ENCODE data around the gene GUCY1B1.

DNA sequence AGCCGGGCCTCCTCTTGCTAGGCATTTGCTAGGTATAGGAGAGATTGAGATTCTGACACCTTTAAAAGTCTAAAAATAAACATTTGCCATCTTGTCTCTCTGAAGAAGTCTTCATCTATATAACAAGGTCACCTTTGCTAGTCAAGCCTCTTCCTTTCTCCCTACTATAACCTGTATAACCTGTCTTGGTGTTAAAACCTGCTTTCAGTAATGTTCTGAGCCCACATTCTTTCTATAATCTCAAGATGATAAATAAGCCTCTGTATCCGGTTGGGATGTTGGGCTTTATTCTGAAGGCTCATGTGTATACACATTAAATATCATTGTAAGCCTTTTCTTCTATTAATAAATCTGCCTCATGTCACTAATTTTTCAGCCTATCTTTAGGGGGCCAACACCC is 97.1 kb downstream of the GUCY1B1 start:
- TF ChIP-seq RAD21 (conservative IDR thresholded peaks at IDR 0.05 in 1 of 2, IDR thresholded peaks at IDR 0.05 in 1 of 2), result no peak
- no peak for TF ChIP-seq JUN (IDR thresholded peaks at IDR 0.05)
- TF ChIP-seq, protein P1, sequence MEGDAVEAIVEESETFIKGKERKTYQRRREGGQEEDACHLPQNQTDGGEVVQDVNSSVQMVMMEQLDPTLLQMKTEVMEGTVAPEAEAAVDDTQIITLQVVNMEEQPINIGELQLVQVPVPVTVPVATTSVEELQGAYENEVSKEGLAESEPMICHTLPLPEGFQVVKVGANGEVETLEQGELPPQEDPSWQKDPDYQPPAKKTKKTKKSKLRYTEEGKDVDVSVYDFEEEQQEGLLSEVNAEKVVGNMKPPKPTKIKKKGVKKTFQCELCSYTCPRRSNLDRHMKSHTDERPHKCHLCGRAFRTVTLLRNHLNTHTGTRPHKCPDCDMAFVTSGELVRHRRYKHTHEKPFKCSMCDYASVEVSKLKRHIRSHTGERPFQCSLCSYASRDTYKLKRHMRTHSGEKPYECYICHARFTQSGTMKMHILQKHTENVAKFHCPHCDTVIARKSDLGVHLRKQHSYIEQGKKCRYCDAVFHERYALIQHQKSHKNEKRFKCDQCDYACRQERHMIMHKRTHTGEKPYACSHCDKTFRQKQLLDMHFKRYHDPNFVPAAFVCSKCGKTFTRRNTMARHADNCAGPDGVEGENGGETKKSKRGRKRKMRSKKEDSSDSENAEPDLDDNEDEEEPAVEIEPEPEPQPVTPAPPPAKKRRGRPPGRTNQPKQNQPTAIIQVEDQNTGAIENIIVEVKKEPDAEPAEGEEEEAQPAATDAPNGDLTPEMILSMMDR (IDR thresholded peaks at IDR 0.05), result no peak
- no peak for TF ChIP-seq CHD2 (IDR thresholded peaks at IDR 0.05; ENCODE audit: low read length, partially characterized antibody)
- no peak for TF ChIP-seq ESRRA (IDR thresholded peaks at IDR 0.05; ENCODE audit: borderline replicate concordance, low read length)
- TF ChIP-seq, protein P2, sequence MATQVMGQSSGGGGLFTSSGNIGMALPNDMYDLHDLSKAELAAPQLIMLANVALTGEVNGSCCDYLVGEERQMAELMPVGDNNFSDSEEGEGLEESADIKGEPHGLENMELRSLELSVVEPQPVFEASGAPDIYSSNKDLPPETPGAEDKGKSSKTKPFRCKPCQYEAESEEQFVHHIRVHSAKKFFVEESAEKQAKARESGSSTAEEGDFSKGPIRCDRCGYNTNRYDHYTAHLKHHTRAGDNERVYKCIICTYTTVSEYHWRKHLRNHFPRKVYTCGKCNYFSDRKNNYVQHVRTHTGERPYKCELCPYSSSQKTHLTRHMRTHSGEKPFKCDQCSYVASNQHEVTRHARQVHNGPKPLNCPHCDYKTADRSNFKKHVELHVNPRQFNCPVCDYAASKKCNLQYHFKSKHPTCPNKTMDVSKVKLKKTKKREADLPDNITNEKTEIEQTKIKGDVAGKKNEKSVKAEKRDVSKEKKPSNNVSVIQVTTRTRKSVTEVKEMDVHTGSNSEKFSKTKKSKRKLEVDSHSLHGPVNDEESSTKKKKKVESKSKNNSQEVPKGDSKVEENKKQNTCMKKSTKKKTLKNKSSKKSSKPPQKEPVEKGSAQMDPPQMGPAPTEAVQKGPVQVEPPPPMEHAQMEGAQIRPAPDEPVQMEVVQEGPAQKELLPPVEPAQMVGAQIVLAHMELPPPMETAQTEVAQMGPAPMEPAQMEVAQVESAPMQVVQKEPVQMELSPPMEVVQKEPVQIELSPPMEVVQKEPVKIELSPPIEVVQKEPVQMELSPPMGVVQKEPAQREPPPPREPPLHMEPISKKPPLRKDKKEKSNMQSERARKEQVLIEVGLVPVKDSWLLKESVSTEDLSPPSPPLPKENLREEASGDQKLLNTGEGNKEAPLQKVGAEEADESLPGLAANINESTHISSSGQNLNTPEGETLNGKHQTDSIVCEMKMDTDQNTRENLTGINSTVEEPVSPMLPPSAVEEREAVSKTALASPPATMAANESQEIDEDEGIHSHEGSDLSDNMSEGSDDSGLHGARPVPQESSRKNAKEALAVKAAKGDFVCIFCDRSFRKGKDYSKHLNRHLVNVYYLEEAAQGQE (IDR thresholded peaks at IDR 0.05), result no peak
- TF ChIP-seq, protein P3, sequence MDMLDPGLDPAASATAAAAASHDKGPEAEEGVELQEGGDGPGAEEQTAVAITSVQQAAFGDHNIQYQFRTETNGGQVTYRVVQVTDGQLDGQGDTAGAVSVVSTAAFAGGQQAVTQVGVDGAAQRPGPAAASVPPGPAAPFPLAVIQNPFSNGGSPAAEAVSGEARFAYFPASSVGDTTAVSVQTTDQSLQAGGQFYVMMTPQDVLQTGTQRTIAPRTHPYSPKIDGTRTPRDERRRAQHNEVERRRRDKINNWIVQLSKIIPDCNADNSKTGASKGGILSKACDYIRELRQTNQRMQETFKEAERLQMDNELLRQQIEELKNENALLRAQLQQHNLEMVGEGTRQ (IDR thresholded peaks at IDR 0.05), result no peak
- no peak for TF ChIP-seq HOXB13 (CRISPR knock-in tag; IDR thresholded peaks at IDR 0.05; ENCODE audit: low read depth)
